IMR-90 (cell line): Measurements from ENCODE around the gene LDAH. TPM values are rescaled to one million over a fixed set of nuclear protein-coding genes. Genes with fewer than 3 reads are reported as not detected.
"Not testable (repeated sequence)": the region's sequence is repeated elsewhere in the genome, so short reads cannot be mapped to it uniquely, and the experiment has no call there.

Experiments used
- ATAC-seq: fragments of 200-7000 bp; cut with Tn5 transposase; 2 replicates; pipeline ENCODE4 v1.9.1; 2020; ENCODE audit warnings: low read depth, mild to moderate bottlenecking, moderate library complexity
- BruUV-seq: library from RNA; stranded (reverse); fragments of 400-500 nt; replicated peaks from 2 replicates; lab custom pipeline; 2021; lab: Mats Ljungman, UMichigan
- CTCF ChIA-PET: fragments of 300-600 bp; formaldehyde crosslinking; extraction: SDS; loops from one replicate; lab custom pipeline; 2021; ENCODE audit warnings: antibody characterized with exemption; lab: Yijun Ruan, JAX
- POLR2A ChIA-PET: fragments of 300-600 bp; sonication (Branson Sonifier 250); formaldehyde crosslinking; loops from one replicate; lab custom pipeline; 2022; ENCODE audit warnings: antibody characterized with exemption; ENCODE audit not compliant: unreplicated experiment; lab: Charles Lee
- DNase-seq: peaks from one replicate; pipeline ENCODE4 v3.0.0; 2013
- H2AFZ ChIP-seq: replicated peaks from 2 replicates; pipeline ENCODE3; 2013; ENCODE audit warnings: low read length, mild to moderate bottlenecking; ENCODE audit not compliant: poor library complexity
- H2AK5ac ChIP-seq: 2 replicates; pipeline ENCODE4 v1.6.1; 2013; ENCODE audit warnings: low read depth, low read length, inconsistent platforms
- H2AK9ac ChIP-seq: replicated peaks from 2 replicates; pipeline ENCODE3; 2013; ENCODE audit warnings: mild to moderate bottlenecking, low read depth, low read length, moderate library complexity; ENCODE audit not compliant: poor library complexity
- H2BK120ac ChIP-seq: 2 replicates; pipeline ENCODE4 v1.6.1; 2013; ENCODE audit warnings: low read depth, low read length, inconsistent platforms
- H2BK15ac ChIP-seq: 3 replicates; pipeline ENCODE4 v1.6.1; 2013; ENCODE audit warnings: low read depth, low read length, inconsistent platforms
- H2BK20ac ChIP-seq: 2 replicates; pipeline ENCODE4 v1.6.1; 2013; ENCODE audit warnings: low read depth, mild to moderate bottlenecking, inconsistent platforms, low read length, moderate library complexity
- H2BK5ac ChIP-seq: 2 replicates; pipeline ENCODE4 v1.6.1; 2013; ENCODE audit warnings: mild to moderate bottlenecking, low read depth, low read length, inconsistent platforms; ENCODE audit not compliant: poor library complexity, severe bottlenecking
- H3K14ac ChIP-seq: replicated peaks from 2 replicates; pipeline ENCODE4 v1.6.1; 2013; ENCODE audit warnings: low read depth, low read length, inconsistent platforms
- H3K18ac ChIP-seq: 2 replicates; pipeline ENCODE4 v1.6.1; 2013; ENCODE audit warnings: low read depth, low read length, control low read depth
- H3K23ac ChIP-seq: 2 replicates; pipeline ENCODE4 v1.6.1; 2013; ENCODE audit warnings: low read depth, low read length, inconsistent platforms
- H3K27ac ChIP-seq: 2 replicates; pipeline ENCODE4 v1.5.1; 2013; ENCODE audit warnings: mild to moderate bottlenecking, control low read depth, low read length; ENCODE audit not compliant: insufficient read depth
- H3K27me3 ChIP-seq: 2 replicates; pipeline ENCODE4 v1.6.1; 2013; ENCODE audit warnings: low read length; ENCODE audit not compliant: control insufficient read depth, insufficient read depth
- H3K36me3 ChIP-seq: 2 replicates; pipeline ENCODE4 v1.6.1; 2013; ENCODE audit warnings: low read length, mixed read lengths; ENCODE audit not compliant: control insufficient read depth, insufficient read depth
- H3K4ac ChIP-seq: 2 replicates; pipeline ENCODE4 v1.6.1; 2013; ENCODE audit warnings: low read depth, low read length, inconsistent platforms
- H3K4me1 ChIP-seq: 2 replicates; pipeline ENCODE4 v1.6.1; 2013; ENCODE audit warnings: low read length, mixed read lengths; ENCODE audit not compliant: control insufficient read depth, insufficient read depth
- H3K4me2 ChIP-seq: 2 replicates; pipeline ENCODE4 v1.6.1; 2013; ENCODE audit warnings: low read depth, mild to moderate bottlenecking, control low read depth, low read length, moderate library complexity
- H3K4me3 ChIP-seq: 2 replicates; pipeline ENCODE4 v1.5.1; 2013; ENCODE audit warnings: low read depth, mild to moderate bottlenecking, control low read depth, low read length, moderate library complexity; ENCODE audit not compliant: insufficient read depth
- H3K56ac ChIP-seq: 2 replicates; pipeline ENCODE4 v1.6.1; 2013; ENCODE audit warnings: low read length, inconsistent platforms; ENCODE audit not compliant: insufficient read depth; ENCODE audit errors: extremely low read depth
- H3K79me1 ChIP-seq, 2 experiments: 2 replicates each; pipeline ENCODE4 v1.6.1; 2013; ENCODE audit warnings: low read length in 2 of 2, inconsistent platforms in 1 of 2, low read depth in 1 of 2
- H3K9ac ChIP-seq: 2 replicates; pipeline ENCODE4 v1.6.1; 2013; ENCODE audit warnings: low read depth, low read length, control low read depth
- H3K9me1 ChIP-seq: 2 replicates; pipeline ENCODE4 v1.6.1; 2013; ENCODE audit warnings: low read length, inconsistent platforms; ENCODE audit not compliant: insufficient read depth
- H3K9me3 ChIP-seq: 2 replicates; pipeline ENCODE4 v1.6.1; 2013; ENCODE audit warnings: low read length; ENCODE audit not compliant: control insufficient read depth, insufficient read depth
- H4K20me1 ChIP-seq: 2 replicates; pipeline ENCODE4 v1.6.1; 2013; ENCODE audit warnings: low read length, inconsistent platforms; ENCODE audit not compliant: insufficient read depth
- H4K5ac ChIP-seq: 2 replicates; pipeline ENCODE4 v1.6.1; 2013; ENCODE audit warnings: mild to moderate bottlenecking, low read depth, low read length, control low read depth
- H4K8ac ChIP-seq, 2 experiments: 2 replicates each; pipeline ENCODE4 v1.6.1; 2013; ENCODE audit warnings: low read depth in 2 of 2, low read length in 2 of 2, control low read depth in 1 of 2, inconsistent platforms in 1 of 2
- H4K91ac ChIP-seq: 2 replicates; pipeline ENCODE4 v1.6.1; 2013; ENCODE audit warnings: low read depth, low read length, inconsistent platforms; ENCODE audit not compliant: insufficient read depth
- WGBS, 2 experiments: methylation state at CpG; one replicate each; pipeline versions ENCODE4 v1.1.5 to v1.1.7; 2013; ENCODE audit warnings: missing lambda C conversion rate in 2 of 2; ENCODE audit not compliant: insufficient read length in 1 of 2; ENCODE audit errors: extremely low coverage in 2 of 2; 5-methylcytosine and 5-hydroxymethylcytosine counted together
- dilution Hi-C: fragments of 300-500 bp; cut with HindIII; formaldehyde crosslinking; loops from one replicate; pipeline ENCODE4 v1.14.3; 2018; ENCODE audit warnings: low sequenced_read_pairs; ENCODE audit not compliant: unreplicated experiment
- in situ Hi-C: fragments of 300-500 bp; cut with MboI; formaldehyde crosslinking; loops from 3 replicates; pipeline ENCODE4 v1.14.3; 2019; ENCODE audit warnings: low sequenced_read_pairs, inconsistent platforms, mixed read lengths
- intact Hi-C: fragments of 100-400 bp; cut with micrococcal nuclease; formaldehyde crosslinking; loops from 2 replicates; pipeline ENCODE4 v1.10.0; 2022
- polyA plus RNA-seq, 3 experiments: library from polyadenylated mRNA; depleted of rRNA; stranded (reverse); fragments of >200 nt; gene quantifications; 2 replicates each; pipeline ENCODE4 v1.2.3, GENCODE V29; 2012; ENCODE audit warnings: low replicate concordance in 1 of 3
- total RNA-seq: library from RNA; depleted of rRNA; stranded (reverse); fragments of >200 nt; gene quantifications from 2 replicates; pipeline ENCODE4 v1.2.3, GENCODE V29; 2012

LDAH gene
- total and polyA plus RNA-seq, 2 of the 4 experiments (the other 2 are of a cell fraction), result 12.1 to 31.7 TPM

DNA sequence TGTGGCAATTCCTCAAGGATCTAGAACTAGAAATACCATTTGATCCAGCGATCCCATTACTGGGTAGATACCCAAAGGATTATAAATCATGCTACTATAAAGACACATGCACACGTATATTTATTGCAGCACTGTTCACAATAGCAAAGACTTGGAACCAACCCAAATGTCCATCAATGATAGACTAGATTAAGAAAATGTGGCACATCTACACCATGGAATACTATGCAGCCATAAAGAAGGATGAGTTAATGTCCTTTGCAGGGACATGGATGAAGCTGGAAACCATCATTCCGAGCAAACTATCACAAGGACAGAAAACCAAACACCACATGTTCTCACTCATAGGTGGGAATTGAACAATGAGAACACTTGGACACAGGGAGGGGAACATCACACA is 106.7 kb downstream of the LDAH start:
- WGBS, 2 experiments, result no CpG with 5 or more reads among the region's 3 CpGs
- H2BK5ac ChIP-seq, H3K4me2 ChIP-seq, H3K4me3 ChIP-seq, H4K5ac ChIP-seq, H2AK9ac ChIP-seq, H4K8ac ChIP-seq, H2BK15ac ChIP-seq, CTCF ChIA-PET, in situ Hi-C loops, ATAC-seq, H3K36me3 ChIP-seq, POLR2A ChIA-PET, H3K9me1 ChIP-seq, H3K4ac ChIP-seq, H4K20me1 ChIP-seq, H3K4me1 ChIP-seq, H2BK120ac ChIP-seq, H3K56ac ChIP-seq, BruUV-seq, DNase-seq, H3K23ac ChIP-seq, H2AK5ac ChIP-seq, H3K27me3 ChIP-seq, H3K9ac ChIP-seq, H2BK20ac ChIP-seq, H3K9me3 ChIP-seq, H4K91ac ChIP-seq, intact Hi-C loops, dilution Hi-C loops, H3K79me1 ChIP-seq, H3K18ac ChIP-seq, H3K27ac ChIP-seq, H2AFZ ChIP-seq, H3K14ac ChIP-seq: not testable (repeated sequence)

DNA sequence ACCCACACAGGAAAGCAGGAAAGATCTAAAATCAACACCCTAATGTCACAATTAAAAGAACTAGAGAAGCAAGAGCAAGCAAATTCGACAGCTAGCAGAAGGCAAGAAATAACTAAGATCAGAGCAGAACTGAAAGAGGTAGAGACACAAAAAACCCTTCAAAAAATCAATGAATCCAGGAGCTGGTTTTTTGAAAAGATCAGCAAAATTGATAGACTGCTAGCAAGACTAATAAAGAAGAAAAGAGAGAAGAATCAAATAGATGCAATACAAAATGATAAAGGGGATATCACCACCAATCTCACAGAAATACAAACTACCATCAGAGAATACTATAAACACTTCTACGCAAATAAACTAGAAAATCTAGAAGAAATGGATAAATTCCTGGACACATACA is 108.5 kb downstream of the LDAH start:
- H4K5ac ChIP-seq, H3K79me1 ChIP-seq, DNase-seq, H2AFZ ChIP-seq, H3K9me1 ChIP-seq, H3K23ac ChIP-seq, H3K9ac ChIP-seq, ATAC-seq, intact Hi-C loops, H3K4ac ChIP-seq, in situ Hi-C loops, H3K36me3 ChIP-seq, H2BK20ac ChIP-seq, H3K4me2 ChIP-seq, CTCF ChIA-PET, H2AK5ac ChIP-seq, H3K27ac ChIP-seq, H3K9me3 ChIP-seq, H4K20me1 ChIP-seq, H2BK15ac ChIP-seq, H2BK5ac ChIP-seq, H3K14ac ChIP-seq, H3K4me1 ChIP-seq, H2AK9ac ChIP-seq, H4K91ac ChIP-seq, H4K8ac ChIP-seq, H3K4me3 ChIP-seq, BruUV-seq, POLR2A ChIA-PET, H3K27me3 ChIP-seq, dilution Hi-C loops, H3K56ac ChIP-seq, H3K18ac ChIP-seq, H2BK120ac ChIP-seq: not testable (repeated sequence)
- WGBS, 2 experiments, result no CpG with 5 or more reads among the region's 2 CpGs
